ENCODE results near the gene BRCC3.
A peak's percentile ranks its signal among the peaks of the same experiment; 100 is the strongest.
"Not testable (repeated sequence)": the region's sequence is repeated elsewhere in the genome, so short reads cannot be mapped to it uniquely, and the experiment has no call there.

The BRCC3 gene

GRCh38 chrX:155061760-155062159, 9.5 kb upstream of the BRCC3 start:
- DNase-seq, result no peak

- no peak for DNase-seq
Measured at GRCh38 chrX:155065035-155065734, 6.1 kb upstream of the BRCC3 start.

- no peak for DNase-seq
Measured at GRCh38 chrX:155068165-155068564, 3.1 kb upstream of the BRCC3 start.

- DNase-seq, result no peak
Measured at GRCh38 chrX:155069414-155069813, 1.9 kb upstream of the BRCC3 start.

GRCh38 chrX:155070038-155070437, 1.3 kb upstream of the BRCC3 start:
- DNase-seq, result no peak

GRCh38 chrX:155070663-155070974, 689 bp upstream of the BRCC3 start:
- no peak for DNase-seq

- peak; percentile 31 to 41 for DNase-seq
Measured at GRCh38 chrX:155071694-155072280, 479 bp downstream of the BRCC3 start.

- no peak for DNase-seq
Measured at GRCh38 chrX:155086202-155086840, 15.0 kb downstream of the BRCC3 start.

- DNase-seq, result no peak
Measured at GRCh38 chrX:155086961-155087735, 15.8 kb downstream of the BRCC3 start.

GRCh38 chrX:155094468-155095061, 23.3 kb downstream of the BRCC3 start:
- peak; percentile 38 to 47 for DNase-seq

GRCh38 chrX:155105919-155106318, 34.6 kb downstream of the BRCC3 start:
- no peak for DNase-seq

- no peak for DNase-seq
Measured at GRCh38 chrX:155108427-155108826, 37.1 kb downstream of the BRCC3 start.

- DNase-seq, result no peak
Measured at GRCh38 chrX:155112171-155112570, 40.9 kb downstream of the BRCC3 start.

GRCh38 chrX:155113097-155113496, 41.8 kb downstream of the BRCC3 start:
- no peak for DNase-seq

- no peak for DNase-seq
Measured at GRCh38 chrX:155115174-155115819, 44.0 kb downstream of the BRCC3 start.

- no peak for DNase-seq
Measured at GRCh38 chrX:155127465-155127864, 56.2 kb downstream of the BRCC3 start.

- DNase-seq, result no peak
Measured at GRCh38 chrX:155127940-155128339, 56.6 kb downstream of the BRCC3 start.

- no peak for DNase-seq
Measured at GRCh38 chrX:155132110-155132509, 60.8 kb downstream of the BRCC3 start.

- no peak for DNase-seq
Measured at GRCh38 chrX:155134255-155134654, 62.9 kb downstream of the BRCC3 start.

GRCh38 chrX:155143959-155144548, 72.7 kb downstream of the BRCC3 start:
- no peak for DNase-seq

GRCh38 chrX:155144926-155145325, 73.6 kb downstream of the BRCC3 start:
- no peak for DNase-seq

GRCh38 chrX:155147612-155148011, 76.3 kb downstream of the BRCC3 start:
- DNase-seq, result not testable (repeated sequence)

Measured in AML-193 (cell line).